ENCODE results near the gene MINDY1.

Gene MINDY1

DNA sequence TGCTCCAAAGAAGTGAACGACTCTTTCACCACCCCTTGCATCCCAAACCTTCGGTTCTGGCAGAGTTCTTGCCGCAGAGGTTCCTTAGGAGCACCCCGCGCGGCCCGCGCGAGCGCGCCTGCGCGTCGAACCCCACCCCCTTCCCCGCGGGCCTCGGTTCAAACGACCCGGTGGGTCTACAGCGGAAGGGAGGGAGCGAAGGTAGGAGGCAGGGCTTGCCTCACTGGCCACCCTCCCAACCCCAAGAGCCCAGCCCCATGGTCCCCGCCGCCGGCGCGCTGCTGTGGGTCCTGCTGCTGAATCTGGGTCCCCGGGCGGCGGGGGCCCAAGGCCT lies 40.9 kb upstream of the MINDY1 start, which contains the start of gene C1orf56:
Gene C1orf56 (plus strand): TSS at position 161 of the 334 bp plus-strand sequence. CDS start 97 bp downstream, at position 258.
- H3K27ac ChIP-seq (ENCODE audit: low read length), result no peak within 1 kb of the TSS
- H3K4me2 ChIP-seq (ENCODE audit: low read depth, low read length), result peak within 1 kb of the TSS; percentile 99

DNA sequence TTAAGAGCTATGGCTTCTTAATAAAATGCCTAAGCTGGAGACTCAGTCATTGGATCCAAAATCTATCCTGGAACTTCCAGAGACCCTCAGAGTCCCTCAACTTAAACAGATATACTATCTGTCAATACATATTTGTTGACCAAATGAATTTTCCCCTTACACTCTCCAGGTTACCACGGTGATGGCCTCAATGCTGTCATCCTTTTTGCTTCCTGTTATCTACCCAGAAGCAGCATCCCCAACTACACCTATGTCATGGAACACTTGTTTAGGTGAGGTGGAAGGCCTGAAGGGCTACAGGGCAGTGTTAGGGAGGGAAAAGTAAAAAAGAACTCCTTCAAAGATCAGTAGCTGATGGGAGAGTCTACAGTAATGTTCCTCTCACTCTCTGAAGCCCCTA lies 36.5 kb upstream of the MINDY1 start:
- H3K36me3 ChIP-seq (replicated peaks; ENCODE audit: insufficient read depth, low read length), result no peaks in the 10 kb centered on the region
- no peaks in the 10 kb centered on the region for H3K9me3 ChIP-seq (replicated peaks; ENCODE audit: insufficient read depth, low read length)
- TF ChIP-seq, protein P1, sequence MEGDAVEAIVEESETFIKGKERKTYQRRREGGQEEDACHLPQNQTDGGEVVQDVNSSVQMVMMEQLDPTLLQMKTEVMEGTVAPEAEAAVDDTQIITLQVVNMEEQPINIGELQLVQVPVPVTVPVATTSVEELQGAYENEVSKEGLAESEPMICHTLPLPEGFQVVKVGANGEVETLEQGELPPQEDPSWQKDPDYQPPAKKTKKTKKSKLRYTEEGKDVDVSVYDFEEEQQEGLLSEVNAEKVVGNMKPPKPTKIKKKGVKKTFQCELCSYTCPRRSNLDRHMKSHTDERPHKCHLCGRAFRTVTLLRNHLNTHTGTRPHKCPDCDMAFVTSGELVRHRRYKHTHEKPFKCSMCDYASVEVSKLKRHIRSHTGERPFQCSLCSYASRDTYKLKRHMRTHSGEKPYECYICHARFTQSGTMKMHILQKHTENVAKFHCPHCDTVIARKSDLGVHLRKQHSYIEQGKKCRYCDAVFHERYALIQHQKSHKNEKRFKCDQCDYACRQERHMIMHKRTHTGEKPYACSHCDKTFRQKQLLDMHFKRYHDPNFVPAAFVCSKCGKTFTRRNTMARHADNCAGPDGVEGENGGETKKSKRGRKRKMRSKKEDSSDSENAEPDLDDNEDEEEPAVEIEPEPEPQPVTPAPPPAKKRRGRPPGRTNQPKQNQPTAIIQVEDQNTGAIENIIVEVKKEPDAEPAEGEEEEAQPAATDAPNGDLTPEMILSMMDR (IDR thresholded peaks at IDR 0.05; ENCODE audit: low read length), result no peak
- TF ChIP-seq EZH2phosphoT487 (IDR thresholded peaks at IDR 0.05; ENCODE audit: low read length) (no peak), EZH2 (optimal IDR thresholded peaks at IDR 0.05; ENCODE audit: low read depth, low read length) (no peak)
- H3K9ac ChIP-seq (ENCODE audit: low read length), result no peak overlapping the region
- no peak for DNase-seq
- no peaks in the 10 kb centered on the region for H3K9me2 ChIP-seq (replicated peaks; ENCODE audit: insufficient read depth, low read length)
- H3K4me3 ChIP-seq (ENCODE audit: low read length), result no peak overlapping the region
- H2AFZ ChIP-seq (ENCODE audit: low read length), result no peak overlapping the region
- no peaks in the 10 kb centered on the region for H3K4me1 ChIP-seq (ENCODE audit: low read length)
- no peaks in the 10 kb centered on the region for H4K20me1 ChIP-seq (ENCODE audit: insufficient read depth, low read length)
- 0 out of 2 replicates have a peak, but pooled peaks cover 4% of the 10 kb centered on the region for H3F3A ChIP-seq (ENCODE audit: insufficient read depth, low read length)
- H3K27me3 ChIP-seq (replicated peaks; ENCODE audit: insufficient read depth, low read length), result no peaks in the 10 kb centered on the region
- H3K79me2 ChIP-seq (ENCODE audit: low read length), result no peaks in the 10 kb centered on the region
- H3K4me2 ChIP-seq (ENCODE audit: low read depth, low read length), result no peak overlapping the region
- H3K27ac ChIP-seq (ENCODE audit: low read length), result no peak overlapping the region

More for the DNA sequence above, 40.9 kb upstream of the MINDY1 start, which contains the start of gene C1orf56:
- peak within 1 kb of the TSS; percentile 72 for H3K4me3 ChIP-seq (ENCODE audit: low read length)
- H3F3A ChIP-seq (ENCODE audit: insufficient read depth, low read length), result peaks cover 13% of the 10 kb centered on the region; the same call in 1 of the 2 replicates
- peak within 1 kb of the TSS; percentile 83 for H2AFZ ChIP-seq (ENCODE audit: low read length)
- TF ChIP-seq, protein P1 (IDR thresholded peaks at IDR 0.05; ENCODE audit: low read length), result no peak
- TF ChIP-seq EZH2 (optimal IDR thresholded peaks at IDR 0.05; ENCODE audit: low read depth, low read length), result no peak
- no peak for TF ChIP-seq EZH2phosphoT487 (IDR thresholded peaks at IDR 0.05; ENCODE audit: low read length)
- no peaks in the 10 kb centered on the region for H3K36me3 ChIP-seq (replicated peaks; ENCODE audit: insufficient read depth, low read length)
- H4K20me1 ChIP-seq (ENCODE audit: insufficient read depth, low read length), result no peaks in the 10 kb centered on the region; the same call in 1 of the 2 replicates
- no peaks in the 10 kb centered on the region for H3K9me2 ChIP-seq (replicated peaks; ENCODE audit: insufficient read depth, low read length)
- no peaks in the 10 kb centered on the region for H3K9me3 ChIP-seq (replicated peaks; ENCODE audit: insufficient read depth, low read length)
- peak; percentile 46 for DNase-seq
- H3K79me2 ChIP-seq (ENCODE audit: low read length), result no peaks in the 10 kb centered on the region
- peaks cover 13% of the 10 kb centered on the region; the same call in 1 of the 2 replicates for H3K4me1 ChIP-seq (ENCODE audit: low read length)
- no peaks in the 10 kb centered on the region for H3K27me3 ChIP-seq (replicated peaks; ENCODE audit: insufficient read depth, low read length)
- H3K9ac ChIP-seq (ENCODE audit: low read length), result peak within 1 kb of the TSS; percentile 4; the same call in 1 of the 2 replicates

DNA sequence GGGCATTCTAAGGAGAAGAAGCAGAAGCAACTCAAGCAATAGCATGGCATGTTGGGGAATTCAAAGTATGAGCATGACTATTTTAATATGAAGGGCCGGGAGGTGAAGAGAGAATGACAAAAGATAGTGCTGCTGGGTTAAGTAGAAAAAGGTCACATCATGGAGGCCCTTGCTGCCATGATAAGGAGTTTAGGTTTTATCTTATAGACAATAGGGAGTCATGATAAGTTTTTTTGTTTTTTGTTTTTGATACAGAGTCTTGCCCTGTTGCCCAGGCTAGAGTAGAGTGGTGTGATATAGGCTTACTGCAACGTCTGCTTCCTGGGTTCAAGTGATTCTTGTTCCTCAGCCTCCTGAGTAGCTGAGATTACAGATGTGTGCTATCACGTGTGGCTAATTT lies 32.8 kb upstream of the MINDY1 start:
- DNase-seq, result no peak
- H3K27ac ChIP-seq (ENCODE audit: low read length), result no peak overlapping the region

More for the DNA sequence above, 32.8 kb upstream of the MINDY1 start:
- H3K4me2 ChIP-seq (ENCODE audit: low read depth, low read length), result no peak overlapping the region
- no peak overlapping the region for H3K9ac ChIP-seq (ENCODE audit: low read length)
- no peaks in the 10 kb centered on the region for H3K27me3 ChIP-seq (replicated peaks; ENCODE audit: insufficient read depth, low read length)
- no peaks in the 10 kb centered on the region for H3K9me3 ChIP-seq (replicated peaks; ENCODE audit: insufficient read depth, low read length)
- H3K4me1 ChIP-seq (ENCODE audit: low read length), result no peaks in the 10 kb centered on the region
- TF ChIP-seq EZH2phosphoT487 (IDR thresholded peaks at IDR 0.05; ENCODE audit: low read length) (no peak), EZH2 (optimal IDR thresholded peaks at IDR 0.05; ENCODE audit: low read depth, low read length) (no peak)
- TF ChIP-seq, protein P1 (IDR thresholded peaks at IDR 0.05; ENCODE audit: low read length), result no peak
- no peak overlapping the region for H3K4me3 ChIP-seq (ENCODE audit: low read length)
- H2AFZ ChIP-seq (ENCODE audit: low read length), result no peak overlapping the region
- no peaks in the 10 kb centered on the region for H3K9me2 ChIP-seq (replicated peaks; ENCODE audit: insufficient read depth, low read length)
- no peaks in the 10 kb centered on the region for H3F3A ChIP-seq (ENCODE audit: insufficient read depth, low read length)
- H3K79me2 ChIP-seq (ENCODE audit: low read length), result no peaks in the 10 kb centered on the region
- H3K36me3 ChIP-seq (replicated peaks; ENCODE audit: insufficient read depth, low read length), result no peaks in the 10 kb centered on the region
- no peaks in the 10 kb centered on the region for H4K20me1 ChIP-seq (ENCODE audit: insufficient read depth, low read length)

Data from MM.1S (cell line).